NCI-H510A treated with DMSO at 0.1 percent for 48 hours (cell line): ENCODE measurements around the gene KMT2B.
A peak's percentile ranks its signal among the peaks of the same experiment; 100 is the strongest.

Experiments
- DNase-seq: peaks from one replicate; lab custom pipeline; 2025; lab: John Stamatoyannopoulos, UW

KMT2B gene

DNA sequence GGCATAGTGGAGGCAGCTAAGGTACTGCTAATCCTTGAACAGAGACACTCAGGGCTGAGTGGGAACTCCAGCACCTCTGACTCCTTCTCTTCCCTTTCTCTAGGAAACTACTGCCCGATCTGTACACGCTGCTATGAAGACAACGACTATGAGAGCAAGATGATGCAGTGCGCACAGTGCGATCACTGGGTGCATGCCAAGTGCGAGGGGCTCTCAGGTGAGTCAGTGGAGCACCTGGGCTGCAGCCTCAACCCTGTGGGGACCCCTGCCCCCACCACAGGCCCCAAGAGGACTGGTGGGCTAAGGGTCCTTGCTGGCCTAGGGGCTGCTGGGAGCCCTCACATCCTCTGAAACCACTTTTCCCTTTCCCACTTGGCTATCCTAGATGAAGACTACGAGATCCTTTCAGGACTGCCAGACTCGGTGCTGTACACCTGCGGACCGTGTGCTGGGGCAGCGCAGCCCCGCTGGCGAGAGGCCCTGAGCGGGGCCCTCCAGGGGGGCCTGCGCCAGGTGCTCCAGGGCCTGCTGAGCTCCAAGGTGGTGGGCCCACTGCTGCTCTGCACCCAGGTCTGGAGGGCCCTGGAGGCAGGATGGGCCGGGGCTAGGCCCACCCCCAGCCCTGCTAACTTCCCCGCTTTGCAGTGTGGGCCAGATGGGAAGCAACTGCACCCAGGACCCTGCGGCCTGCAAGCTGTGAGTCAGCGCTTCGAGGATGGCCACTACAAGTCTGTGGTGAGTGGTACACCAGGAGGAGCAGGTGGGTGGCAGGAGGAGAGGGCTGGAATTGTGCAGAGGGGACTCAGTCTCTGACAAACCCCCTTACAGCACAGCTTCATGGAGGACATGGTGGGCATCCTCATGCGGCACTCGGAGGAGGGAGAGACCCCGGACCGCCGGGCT is 9.5 kb downstream of the KMT2B start:
- no peak for DNase-seq

DNA sequence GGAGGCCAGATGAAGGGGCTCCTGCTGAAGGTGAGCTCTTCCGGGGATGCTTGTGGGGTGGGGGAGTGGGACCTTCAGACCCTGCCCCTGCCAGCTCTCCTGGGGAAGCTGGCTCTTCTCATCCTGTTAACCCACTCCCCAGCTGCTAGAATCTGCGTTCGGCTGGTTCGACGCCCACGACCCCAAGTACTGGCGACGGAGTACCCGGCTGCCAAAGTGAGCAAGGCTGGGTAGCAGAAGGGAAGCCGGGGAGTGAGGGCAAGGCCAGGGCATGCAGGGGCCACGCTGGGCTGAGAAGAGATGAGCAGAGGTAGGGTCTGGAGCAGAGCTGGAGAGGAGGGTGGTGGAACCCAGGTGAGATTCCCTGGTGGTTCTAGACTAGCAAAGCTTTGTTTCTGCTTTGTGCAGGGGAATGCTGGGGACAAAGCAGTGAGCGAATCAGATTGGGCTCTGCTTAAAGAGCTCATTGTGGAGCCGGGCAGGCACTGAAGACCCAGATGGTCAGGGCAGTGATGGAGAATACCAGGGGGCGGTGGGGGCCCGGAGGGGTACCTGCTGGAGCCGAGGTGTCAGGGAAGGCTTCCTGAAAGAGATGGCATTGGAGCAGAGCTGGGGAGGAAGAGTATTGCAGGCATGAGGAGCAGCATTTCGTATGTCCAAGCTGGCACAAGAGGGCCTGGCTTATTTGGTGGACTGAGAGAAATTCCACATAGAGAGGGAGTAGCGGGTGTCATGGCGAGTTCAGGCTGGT is 10.3 kb downstream of the KMT2B start:
- DNase-seq: no peak

DNA sequence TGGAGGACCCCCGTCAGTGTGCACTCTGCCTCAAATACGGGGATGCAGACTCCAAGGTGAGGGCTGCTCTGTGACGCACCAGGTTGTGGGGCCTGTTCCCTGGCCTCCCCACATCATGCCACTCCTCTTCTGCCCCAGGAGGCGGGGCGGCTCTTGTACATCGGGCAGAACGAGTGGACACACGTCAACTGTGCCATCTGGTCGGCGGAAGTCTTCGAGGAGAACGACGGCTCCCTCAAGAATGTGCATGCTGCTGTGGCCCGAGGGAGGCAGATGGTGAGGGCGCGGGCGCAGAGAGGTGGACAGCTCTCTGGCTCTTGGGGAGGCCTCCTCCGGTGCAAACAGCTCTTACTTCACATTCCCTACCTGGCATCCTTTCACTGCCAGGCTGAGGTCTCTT is 11.2 kb downstream of the KMT2B start:
- DNase-seq: no peak

DNA sequence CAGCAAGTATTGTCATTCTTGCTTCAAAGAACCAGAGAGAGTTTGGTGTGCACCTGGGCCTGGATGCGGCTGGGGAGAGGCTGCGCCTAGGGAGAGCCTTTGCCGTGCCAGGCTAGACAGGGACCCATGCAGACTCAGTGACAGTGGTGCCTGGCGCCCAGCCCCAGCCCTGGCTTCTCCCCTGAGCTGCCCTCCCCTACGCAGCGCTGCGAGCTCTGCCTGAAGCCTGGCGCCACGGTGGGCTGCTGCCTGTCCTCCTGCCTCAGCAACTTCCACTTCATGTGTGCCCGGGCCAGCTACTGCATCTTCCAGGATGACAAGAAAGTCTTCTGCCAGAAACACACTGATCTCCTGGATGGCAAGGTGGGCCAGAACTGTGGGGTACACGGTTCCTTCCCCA is 12.0 kb downstream of the KMT2B start:
- no peak for DNase-seq

DNA sequence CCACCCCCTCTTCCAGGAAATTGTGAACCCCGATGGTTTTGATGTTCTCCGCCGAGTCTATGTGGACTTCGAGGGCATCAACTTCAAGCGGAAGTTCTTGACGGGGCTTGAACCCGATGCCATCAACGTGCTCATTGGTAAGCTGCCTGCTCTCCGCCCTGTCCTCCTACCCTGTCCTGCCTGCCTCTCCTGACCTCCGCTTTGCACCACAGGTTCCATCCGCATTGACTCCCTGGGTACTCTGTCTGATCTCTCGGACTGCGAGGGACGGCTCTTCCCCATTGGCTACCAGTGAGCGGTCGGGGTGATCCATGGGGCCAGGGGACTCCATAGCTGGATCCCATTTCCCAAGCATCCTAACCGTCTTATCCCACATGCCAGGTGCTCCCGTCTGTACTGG is 12.5 kb downstream of the KMT2B start:
- no peak for DNase-seq

DNA sequence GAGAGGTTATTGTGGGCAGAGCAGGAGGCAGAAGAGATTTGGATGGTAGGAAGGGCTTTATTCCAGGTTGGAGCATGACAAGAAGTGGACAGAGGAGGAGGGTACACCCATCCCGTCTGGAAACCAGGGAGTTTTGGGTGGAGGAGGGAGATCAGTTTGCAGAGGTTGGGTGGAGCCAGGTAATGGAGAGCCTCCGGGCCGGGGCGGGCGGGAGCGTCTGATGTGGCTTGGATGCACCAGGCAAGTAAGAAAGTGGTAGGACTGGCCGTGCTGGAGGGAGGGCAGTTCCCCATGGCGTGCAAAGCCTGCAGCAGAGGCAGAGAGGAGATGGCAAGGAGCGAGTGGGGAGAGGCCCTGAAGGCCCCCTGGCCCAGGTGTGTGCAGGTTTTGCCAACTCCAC is 13.6 kb downstream of the KMT2B start:
- DNase-seq: no peak

DNA sequence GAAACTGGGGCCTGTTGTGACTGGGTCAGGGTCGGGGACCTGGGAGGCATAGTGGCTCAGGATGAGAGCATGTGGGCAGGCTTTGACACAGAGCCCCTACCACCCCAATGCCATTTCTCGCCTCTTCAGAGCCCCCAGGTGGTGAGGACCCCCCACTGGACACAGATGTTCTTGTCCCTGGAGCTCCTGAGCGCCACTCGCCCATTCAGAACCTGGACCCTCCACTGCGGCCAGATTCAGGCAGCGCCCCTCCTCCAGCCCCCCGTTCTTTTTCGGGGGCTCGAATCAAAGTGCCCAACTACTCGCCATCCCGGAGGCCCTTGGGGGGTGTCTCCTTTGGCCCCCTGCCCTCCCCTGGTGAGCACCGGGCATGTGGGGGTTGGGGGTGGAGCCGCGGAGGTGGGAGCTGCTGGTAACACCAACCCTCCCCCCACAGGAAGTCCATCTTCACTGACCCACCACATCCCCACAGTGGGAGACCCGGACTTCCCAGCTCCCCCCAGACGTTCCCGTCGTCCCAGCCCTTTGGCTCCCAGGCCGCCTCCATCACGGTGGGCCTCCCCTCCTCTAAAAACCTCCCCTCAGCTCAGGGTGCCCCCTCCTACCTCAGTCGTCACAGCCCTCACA is 14.1 kb downstream of the KMT2B start:
- no peak for DNase-seq

DNA sequence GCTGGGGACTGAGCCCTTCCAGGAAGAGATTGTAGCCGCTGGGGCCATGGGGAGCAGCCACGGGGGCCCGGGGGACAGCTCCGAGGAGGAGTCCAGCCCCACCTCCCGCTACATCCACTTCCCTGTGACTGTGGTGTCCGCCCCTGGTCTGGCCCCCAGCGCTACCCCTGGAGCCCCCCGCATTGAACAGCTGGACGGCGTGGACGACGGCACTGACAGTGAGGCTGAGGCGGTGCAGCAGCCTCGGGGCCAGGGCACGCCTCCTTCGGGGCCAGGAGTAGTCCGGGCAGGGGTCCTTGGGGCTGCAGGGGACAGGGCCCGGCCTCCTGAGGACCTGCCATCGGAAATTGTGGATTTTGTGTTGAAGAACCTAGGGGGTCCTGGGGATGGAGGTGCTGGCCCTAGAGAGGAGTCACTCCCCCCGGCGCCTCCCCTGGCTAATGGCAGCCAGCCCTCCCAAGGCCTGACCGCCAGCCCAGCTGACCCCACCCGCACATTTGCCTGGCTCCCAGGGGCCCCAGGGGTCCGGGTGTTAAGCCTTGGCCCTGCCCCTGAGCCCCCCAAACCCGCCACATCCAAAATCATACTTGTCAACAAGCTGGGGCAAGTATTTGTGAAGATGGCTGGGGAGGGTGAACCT is 14.9 kb downstream of the KMT2B start:
- no peak for DNase-seq

DNA sequence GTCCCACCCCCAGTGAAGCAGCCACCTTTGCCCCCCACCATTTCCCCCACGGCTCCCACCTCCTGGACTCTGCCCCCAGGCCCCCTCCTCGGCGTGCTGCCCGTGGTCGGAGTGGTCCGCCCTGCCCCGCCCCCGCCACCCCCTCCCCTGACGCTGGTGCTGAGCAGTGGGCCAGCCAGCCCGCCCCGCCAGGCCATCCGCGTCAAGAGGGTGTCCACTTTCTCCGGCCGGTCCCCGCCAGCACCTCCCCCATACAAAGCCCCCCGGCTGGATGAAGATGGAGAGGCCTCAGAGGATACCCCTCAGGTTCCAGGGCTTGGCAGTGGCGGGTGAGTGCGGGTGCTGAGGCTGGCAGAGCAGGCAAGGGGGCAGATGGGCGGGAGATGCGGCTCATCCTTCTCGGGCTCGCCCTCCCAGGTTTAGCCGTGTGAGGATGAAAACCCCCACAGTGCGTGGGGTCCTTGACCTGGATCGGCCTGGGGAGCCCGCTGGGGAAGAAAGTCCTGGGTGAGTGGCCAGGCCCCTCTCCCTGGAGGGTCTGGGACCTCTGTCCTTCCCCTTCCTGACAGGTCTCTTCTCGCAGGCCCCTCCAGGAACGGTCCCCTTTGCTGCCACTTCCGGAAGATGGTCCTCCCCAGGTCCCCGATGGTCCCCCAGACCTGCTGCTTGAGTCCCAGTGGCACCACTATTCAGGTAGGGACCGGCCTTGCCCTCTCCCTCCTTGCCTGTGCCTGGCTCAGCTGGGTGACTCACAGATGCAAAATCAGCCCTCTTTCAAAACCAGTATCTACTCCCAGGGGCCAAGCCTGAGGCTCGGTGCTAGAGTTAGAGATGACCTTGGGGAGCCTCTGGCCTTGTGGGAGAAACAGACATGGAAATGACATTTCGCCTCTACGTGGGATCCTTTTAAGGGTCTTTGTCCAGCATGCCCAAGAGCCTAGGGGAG is 15.7 kb downstream of the KMT2B start:
- DNase-seq: no peak

DNA sequence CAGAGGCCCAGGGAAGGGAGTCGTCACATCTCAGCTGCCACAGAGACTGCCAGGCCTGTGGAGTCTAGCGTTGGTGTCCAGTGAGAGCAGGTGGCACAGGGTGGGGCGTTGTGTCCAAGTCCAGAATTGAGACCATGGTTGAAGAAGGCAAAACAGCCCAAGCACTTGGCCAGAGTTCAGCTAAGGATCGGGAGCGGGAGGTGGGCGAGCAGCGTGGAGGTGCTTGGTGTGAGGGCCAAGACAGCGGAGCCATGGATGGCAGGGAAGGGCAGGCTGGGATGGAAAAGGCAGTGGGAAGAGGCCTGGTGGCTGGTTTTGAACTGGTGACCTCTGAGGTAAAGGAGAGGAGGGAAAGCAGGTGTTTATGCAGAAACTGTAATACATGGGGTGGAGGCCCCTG is 16.5 kb downstream of the KMT2B start:
- no peak for DNase-seq

DNA sequence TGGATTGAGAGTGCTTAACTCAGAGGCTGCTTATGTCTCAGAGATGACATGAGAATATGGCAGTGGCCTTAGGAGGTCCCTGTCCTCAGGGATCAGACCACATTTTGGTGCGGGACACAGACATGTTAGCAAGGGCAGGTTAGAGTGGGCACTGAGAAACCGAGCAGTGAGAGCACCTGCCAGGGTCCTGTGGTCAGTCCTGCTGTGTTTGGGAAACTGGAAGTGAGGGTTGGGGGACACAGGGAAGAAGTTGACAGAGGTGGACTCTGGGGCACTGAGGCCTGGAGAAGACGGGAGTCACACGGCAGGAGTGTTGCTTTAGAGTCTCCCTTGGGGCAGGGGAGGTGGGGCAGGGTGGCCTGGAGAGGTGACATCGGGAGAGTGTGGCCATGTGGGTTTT is 17.1 kb downstream of the KMT2B start:
- no peak for DNase-seq

DNA sequence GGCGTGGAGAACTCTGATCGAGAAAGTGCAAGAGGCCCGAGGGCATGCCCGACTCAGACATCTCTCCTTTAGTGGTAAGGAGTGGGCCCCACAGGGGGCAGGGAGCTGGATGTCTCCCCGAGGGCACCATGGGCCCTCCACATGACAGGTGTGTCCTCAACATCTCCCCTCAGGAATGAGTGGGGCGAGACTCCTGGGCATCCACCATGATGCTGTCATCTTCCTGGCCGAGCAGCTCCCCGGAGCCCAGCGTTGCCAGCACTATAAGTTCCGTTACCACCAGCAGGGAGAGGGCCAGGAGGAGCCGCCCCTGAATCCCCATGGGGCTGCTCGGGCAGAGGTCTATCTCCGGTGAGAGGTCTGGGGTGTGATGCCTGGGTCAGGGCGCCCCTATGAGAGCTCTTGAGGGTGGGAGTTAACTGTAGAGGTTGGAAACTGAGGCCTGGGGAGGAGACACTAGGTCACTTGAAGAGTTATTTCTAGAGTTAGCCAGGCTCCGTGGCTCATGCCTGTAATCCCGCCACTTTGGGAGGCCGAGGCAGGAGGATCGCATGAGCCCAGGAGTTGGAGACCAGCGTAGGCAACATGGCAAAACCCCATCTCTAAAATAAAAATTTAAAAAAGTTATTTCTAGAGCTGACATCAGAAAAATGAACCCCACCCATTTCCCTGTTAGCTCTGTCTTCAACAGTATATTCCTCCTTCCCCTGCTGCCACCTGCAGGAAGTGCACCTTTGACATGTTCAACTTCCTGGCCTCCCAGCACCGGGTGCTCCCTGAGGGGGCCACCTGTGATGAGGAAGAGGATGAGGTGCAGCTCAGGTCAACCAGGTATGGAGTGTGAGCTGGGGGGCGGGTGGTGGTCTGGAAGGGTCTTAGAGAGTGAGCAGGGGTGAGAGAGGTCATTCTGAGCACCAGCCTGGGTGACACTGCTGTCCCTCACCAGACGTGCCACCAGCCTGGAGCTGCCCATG is 19.4 kb downstream of the KMT2B start:
- DNase-seq: no peak

DNA sequence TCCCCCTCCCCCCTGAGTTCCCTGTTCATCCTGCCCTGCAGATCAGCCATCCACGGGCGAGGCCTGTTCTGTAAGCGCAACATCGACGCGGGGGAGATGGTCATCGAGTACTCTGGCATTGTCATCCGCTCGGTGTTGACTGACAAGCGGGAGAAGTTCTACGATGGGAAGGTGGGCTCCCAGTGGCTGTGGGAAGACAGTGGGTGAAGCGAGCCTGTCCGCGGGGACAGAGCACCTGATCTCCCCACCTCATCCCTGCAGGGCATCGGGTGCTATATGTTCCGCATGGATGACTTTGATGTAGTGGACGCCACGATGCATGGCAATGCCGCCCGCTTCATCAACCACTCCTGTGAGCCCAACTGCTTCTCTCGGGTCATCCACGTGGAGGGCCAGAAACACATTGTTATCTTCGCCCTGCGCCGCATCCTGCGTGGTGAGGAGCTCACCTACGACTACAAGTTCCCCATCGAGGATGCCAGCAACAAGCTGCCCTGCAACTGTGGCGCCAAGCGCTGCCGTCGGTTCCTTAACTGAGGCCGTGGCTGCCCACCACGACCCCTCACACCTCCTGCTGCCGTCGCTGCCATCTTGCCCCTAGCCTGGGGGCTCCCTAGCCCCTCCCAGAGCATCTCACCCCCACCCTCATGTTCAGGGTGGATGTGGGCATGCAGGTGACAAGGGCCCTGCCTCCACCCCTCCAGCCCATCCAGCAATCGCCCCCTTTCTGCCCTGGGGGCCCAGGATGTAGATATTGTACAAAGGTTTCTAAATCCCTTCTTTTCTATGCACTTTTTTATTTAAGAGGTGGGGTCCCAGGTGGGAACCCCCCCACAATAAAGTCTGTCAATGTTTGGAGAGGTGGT is 20.5 kb downstream of the KMT2B start:
- no peak for DNase-seq

DNA sequence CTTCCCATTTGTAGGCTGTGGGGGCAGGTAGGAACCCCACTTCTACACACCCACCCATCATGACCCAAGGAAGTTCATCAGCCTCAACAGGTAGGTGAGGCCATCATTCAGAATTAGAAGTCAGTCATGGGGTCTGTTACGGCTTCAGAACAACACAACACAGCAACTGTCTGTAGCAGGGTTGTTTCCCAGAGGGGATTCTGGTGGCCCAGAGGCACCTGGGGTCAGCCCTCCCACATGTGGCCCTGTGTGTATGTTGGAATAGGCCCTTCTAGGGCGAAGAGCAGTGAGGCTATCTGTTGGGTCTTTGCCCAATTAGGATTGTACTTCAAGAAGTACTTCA is 21.1 kb downstream of the KMT2B start:
- no peak for DNase-seq

DNA sequence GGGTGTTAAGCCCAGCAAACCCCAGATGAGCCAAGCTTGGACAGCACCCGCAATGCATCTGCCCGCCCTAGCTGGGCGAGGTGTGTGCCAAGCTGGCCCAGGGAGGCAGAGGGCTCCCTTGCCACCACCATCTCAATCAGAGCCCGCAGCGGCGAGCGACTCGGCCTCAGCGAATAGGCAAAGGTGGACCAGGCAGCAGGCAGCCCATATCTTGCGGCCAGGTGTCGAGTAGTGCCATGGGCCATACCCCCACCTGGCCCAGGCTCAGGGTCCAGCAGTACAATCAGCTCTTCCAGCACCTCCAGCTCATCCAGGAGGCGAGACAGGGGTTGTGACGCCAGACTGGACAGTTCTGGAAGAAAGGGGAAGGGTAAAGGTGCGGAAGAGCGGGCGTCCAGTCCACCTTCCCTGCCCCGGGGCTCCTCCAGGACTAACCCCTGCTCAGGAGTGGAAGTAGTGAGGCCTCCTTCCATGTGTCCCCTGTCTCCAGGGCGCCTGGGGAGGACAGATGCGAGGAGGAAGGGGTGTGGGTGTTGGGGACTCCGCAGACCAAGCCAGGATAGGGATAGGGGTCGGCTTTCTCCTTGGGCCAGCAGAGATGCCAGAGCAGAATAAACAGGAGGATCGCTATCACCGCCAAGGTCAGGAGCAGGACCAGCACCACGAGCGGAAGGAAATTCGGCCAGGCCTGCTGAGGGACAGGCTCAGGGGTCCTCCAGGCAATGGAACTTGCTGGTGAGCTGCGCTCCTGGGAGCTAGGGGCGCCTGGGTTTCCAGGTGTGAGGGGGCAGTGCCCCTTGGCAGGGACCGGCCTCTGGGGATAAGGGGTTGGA is 21.7 kb downstream of the KMT2B start:
- DNase-seq: no peak

DNA sequence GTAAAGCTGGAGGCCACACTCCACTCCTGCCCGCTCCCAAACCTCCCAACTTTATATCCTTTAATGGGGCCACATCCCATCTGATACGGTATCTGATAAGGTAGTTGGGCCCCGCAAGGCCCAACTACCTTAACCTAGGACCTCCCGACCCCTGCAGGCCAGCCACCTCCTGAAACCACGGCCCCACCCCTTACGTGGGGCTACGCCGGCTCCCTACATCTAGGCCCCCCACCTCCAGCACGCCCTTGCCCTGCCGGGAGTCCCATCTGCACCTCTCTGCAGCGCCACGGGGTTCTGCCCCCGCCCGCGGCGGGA is 22.3 kb downstream of the KMT2B start:
- DNase-seq: no peak

DNA sequence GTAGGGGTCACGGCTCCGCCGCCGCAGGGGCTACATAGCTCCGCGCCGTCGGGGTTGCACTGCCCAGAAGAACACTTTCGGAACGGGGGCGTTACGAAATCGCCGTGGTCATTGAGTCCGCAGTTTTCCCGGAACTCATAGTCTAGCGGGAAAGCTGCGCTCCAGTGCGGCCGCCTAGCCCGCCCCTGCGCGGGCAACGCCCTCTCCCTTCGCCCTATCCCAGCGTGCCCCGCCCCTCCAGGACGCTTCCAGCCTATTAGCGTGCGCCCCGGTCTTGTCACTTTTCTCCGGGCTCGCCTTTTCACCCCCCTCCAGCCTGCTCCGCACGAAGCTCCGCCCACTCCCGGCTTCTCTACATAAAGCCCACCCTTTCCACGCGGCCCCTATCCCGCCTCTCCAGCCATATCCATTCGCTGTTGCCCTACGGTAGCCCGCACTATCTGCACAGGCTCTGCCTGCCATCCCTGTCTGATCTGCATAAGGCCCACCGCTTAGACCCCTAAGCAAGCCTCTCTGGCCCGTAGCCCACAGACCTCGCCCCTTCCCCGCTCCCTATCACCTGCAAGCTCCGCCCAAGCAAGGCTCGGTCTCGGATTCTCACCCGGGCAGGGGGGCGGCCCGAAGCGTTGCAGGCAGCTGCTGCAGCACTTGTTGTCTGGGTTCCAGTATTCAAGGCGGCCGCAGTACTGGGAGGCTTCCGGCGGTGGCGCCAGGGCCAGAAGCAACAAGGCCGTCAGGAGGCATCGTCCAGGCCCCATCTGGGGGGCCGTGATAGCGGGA is 22.8 kb downstream of the KMT2B start:
- DNase-seq: peak; percentile 99

DNA sequence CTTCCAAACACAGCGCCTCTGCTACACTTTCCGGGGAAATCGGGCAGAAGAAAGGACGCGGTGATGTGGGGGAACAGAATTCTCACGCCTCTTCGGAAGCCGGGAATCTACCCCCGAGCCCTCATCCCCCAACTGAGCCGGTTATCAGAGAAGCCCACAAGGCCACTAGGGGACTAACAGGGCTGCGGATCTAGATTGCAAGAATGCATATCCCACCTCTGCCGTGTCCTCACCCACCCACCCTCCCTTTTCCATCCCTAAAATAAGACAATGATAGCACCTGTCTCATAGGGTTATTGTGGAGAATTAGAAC is 23.4 kb downstream of the KMT2B start:
- no peak for DNase-seq
